A172 (cell line): ENCODE data around the gene S100PBP. TPM values are rescaled to one million over a fixed set of nuclear protein-coding genes. Genes with fewer than 3 reads are reported as not detected.
"Not testable (repeated sequence)": the region's sequence is repeated elsewhere in the genome, so short reads cannot be mapped to it uniquely, and the experiment has no call there.

ENCODE experiments used
- DNase-seq: peaks from one replicate; pipeline ENCODE4 v3.0.0-alpha.2; 2015; ENCODE audit warnings: low spot score
- total RNA-seq: library from RNA; depleted of rRNA; stranded (reverse); fragments of >200 nt; shearing (Covaris generic); gene quantifications from 2 replicates; pipeline ENCODE4 v1.2.3, GENCODE V29; 2014; rRNA removed

Gene S100PBP
- total RNA-seq, 1 experiment from 2014 or later = 20.4 TPM

DNA sequence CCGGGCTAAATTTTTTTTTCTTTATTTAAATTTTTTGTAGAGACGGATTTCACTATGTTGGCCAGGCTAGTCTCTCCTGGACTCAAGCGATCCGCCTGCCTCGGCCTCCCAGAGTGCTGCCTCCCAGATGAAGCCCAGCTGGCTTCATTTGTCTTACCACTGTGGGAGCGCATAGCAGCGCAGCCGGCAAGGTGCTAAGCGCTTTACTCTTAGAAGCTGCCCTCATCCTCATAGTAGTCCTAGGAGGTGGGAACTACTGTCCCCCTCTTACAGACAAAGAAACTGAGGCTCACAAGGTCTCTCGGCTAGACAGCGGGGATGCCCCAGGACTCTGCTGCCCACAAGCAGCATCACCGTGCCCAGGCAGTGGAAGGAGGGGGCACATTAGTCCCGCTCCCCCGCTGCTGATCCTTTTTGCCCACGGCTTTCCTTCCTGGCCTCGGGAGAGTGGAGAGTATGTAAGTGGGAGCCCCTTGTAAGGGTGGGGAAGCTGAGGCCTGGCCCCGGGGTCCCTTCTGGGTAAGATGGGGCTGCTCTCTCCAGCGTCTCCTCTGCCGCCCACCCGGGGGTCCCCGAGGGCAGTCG, 83.0 kb downstream of the S100PBP start:
- DNase-seq = no peak

DNA sequence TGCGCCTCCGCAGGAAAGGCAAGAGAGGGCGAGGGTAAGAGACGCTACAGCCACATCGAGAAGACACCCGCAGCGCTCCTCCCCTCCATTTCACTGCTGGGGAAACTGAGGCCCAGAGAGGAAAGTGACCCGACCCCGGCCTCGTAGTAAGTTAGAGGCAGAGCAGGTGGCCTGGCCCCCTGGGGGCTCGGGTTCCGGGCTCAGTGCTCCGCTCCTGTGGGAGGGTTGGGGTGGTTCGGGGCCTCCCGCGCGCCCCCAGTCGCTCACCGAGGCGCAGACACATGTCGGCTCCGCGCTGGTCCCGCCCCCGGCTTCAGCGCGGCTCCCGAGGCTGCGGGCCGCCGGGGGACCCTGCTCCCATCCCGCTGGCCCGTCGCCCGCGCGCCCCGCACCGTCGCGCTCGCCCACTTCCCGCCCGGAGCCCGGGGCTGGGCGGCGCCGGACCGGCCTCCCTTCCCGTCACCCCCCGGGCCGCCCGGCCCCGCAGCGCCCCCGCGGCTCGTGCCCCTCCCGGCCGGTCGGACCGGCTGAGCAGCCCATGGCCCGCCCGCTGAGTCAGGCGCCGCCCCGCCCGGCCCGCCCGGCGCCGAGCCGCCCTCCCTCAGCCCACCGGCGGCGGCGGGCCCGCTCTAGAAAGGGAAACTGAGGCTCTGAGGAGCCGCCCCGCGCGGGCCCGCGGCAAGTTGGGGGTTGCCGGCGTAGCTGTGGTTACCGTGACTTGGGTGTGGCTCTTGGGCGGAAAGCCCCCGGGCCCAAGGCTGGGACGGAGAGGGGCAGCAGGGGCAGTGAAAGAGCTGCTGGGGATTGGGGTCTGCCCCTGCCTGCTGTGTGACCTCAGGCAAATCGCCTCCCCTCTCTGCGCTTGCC, 83.7 kb downstream of the S100PBP start, which contains the start of gene TMEM54:
TMEM54 (minus strand) TSS at position 434 of the 867 bp plus-strand sequence; CDS start at position 283, 151 bp downstream.
- DNase-seq = no peak

DNA sequence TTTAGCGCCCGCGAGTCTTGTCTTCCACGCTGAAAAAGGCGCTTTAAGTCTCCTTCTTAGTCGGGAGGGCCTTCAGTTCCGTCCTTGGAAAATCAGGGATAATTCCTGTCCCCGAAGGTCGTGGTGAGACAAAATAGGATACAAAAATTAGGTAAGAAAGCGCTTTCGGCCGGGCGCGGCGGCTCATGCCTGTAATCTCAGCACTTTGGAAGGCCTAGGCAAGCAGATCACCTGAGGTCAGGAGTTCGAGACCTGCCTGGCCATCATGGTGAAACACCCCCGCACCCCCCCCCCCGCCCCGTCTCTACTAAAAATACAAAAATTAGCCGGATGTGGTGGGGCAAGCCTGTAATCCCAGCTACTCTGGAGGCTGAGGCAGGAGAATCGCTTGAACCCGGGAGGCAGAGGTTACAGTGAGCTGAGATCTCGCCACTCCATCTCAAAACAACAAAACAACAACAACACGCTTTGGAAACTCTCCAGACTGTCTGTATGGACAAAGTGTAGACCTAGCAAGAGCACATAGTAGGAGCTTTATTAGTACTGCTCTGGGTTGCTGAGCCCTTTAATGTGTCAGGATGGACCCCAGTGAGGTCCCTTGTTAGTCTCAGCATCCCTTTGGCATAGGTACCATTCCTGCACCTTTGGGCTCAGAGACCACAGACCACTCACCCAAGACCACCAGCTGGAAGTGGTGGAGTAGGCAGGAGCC, 84.5 kb downstream of the S100PBP start:
- DNase-seq = no peak

DNA sequence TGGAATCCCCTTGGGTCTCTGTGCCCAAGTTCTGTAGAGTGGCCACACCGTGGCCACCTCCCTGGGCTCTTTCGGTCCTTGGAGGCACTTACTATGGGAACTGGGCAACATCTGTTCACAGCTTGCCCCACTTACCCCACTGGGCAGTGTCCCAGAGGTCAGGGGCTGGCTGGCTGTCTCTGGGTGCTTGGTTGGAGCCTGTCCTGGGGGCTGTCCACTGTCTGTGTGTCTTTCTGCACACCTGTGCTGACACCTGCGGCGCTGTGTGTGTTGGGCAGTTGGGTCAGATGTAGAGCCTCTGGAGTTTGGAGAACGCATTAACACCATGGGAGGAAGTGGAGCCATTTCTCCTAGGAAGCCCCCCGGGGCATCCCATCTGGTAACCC, 85.1 kb downstream of the S100PBP start:
- DNase-seq = no peak

DNA sequence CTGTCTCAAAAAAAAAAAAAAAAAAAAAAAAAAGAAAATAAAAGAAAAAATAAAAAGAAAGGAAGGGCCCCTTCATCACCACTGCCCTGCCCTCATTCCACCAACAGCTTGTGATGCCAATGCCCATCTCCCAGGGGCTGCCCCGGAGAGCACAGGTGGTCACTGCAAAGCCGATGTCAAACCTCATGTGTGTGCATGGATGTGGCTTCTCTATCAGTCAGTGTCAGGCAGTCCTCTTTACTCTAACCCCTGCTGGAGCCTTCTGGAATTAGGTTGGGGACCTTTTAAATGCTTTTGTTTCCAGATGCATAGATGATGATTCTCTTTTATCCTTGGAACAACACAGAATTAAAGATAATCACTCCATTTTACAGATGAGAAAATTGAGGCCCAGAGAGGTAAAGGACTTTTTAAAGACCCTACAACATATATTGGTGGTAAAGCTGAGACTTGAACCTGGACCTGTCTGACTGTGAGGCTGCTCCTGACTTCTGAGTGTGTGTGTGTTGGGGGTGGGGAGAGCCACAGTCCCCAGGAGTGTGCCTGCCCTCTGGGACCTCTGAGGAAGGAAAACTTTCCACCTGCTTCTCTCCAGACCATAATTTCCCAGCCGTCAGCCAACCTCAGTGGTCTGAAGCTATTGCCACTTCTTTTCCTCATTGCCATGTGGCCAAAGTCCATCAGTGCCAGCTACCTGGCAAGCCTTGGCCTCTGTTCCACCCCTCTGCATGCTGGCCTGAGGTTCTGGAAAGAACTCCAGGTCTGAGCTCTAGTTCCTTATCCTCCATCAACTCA, 86.7 kb downstream of the S100PBP start:
- DNase-seq = no peak

DNA sequence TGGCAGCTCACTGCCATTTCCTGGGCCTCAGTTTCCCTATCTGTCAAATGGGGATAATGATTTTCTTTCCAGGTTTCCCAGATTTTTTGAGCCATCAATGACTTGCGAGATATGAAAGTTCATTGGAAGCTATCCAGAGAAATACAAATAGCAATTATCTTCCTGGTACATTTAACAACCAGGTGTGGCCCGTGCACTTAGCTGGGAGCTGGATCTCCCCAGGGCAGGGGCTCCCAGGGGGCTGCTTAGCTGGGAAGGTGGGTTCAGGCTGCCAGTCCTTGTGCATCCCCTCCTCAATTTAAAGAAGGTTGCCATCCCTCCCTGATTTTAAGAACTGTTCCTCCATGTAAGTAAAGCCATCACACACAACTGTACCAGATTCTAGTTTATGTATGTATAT, 87.3 kb downstream of the S100PBP start:
- DNase-seq = no peak

DNA sequence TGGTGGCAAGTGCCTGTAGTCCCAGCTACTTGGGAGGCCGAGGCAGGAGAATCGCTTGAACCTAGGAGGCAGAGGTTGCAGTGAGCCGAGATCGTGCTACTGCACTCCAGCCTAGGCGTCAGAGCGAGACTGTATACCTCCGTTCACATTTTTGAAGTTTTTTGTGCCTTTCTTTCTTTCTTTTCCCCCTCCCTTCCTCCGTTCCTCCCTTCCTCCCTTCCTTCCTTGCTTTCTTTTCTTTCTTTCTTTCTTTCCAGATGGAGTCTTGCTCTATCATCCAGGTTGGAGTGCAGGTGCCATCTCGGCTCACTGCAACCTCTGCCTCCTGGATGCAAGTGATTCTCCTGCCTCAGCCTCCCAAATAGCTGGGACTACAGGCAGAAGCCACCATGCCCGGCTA, 88.1 kb downstream of the S100PBP start:
- DNase-seq = not testable (repeated sequence)

DNA sequence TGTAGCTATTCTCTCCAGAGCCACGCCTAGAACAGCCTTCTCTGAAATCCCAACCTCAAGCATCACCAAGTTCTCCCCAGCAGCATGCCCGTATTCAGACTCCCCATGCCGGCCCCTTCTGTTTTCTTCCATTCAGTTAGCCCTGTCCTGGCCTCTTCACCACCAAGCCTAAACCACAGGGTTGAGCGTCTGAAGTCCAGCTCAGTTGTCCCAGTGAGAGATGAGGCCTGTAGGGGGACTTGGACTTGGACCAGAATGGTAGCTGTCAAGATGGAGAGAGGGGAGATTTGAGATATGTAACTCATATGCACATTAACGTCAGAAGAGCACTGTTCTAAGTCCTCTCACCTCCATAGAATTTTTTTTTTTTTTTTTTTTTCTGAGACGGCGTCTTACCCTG, 89.2 kb downstream of the S100PBP start:
- DNase-seq = no peak

DNA sequence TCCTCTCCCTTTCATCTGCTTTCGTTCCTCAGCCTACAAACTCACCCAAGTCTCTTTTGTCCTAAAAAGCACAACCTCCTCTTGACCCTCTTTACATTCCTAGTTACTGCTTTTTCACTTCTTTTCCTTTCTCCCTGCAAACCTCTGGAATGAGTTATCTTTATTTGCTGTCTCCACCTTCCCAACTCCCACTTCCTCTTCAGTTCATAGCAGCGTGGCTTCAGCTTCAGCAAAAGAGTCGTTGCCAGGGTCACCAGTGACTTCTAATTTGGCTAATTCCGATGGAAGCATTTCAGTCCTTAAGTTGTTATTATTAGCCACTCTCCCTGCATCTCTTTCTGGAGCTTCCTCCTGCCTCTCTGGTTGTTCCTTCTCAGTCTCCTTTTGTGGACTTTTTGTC, 90.0 kb downstream of the S100PBP start:
- DNase-seq = peak; percentile 32

Other genes starting within 250 kb of the S100PBP start
- gene ZBTB8OS, start 167.1 kb upstream of the S100PBP start, total RNA-seq = 54.6 and 55.2 TPM in 2 replicates
- 102 and 123 TPM in 2 replicates for gene RBBP4, start 166.4 kb upstream of the S100PBP start, total RNA-seq
- gene SYNC, start 114.9 kb upstream of the S100PBP start, total RNA-seq = 39.9 and 51.3 TPM in 2 replicates
- gene YARS1, start 295 bp upstream of the S100PBP start, total RNA-seq = 63.4 and 79.1 TPM in 2 replicates
- gene FNDC5, start 53.3 kb downstream of the S100PBP start, total RNA-seq = 0.41 TPM in 1 of 2 replicates, not detected in the other
- not detected in 2 replicates for gene HPCA, start 68.8 kb downstream of the S100PBP start, total RNA-seq
- gene TMEM54, start 83.7 kb downstream of the S100PBP start, total RNA-seq = 47.5 and 76.9 TPM in 2 replicates
- 7.4 and 7.9 TPM in 2 replicates for gene RNF19B, start 147.2 kb downstream of the S100PBP start, total RNA-seq
- gene AK2, start 219.2 kb downstream of the S100PBP start, total RNA-seq = 160 and 171 TPM in 2 replicates